Inferior parietal cortex (tissue), 1 donor: Measurements from ENCODE around the gene UCHL3.
A peak's percentile ranks its signal among the peaks of the same experiment; 100 is the strongest.
"Not testable (repeated sequence)": the region's sequence is repeated elsewhere in the genome, so short reads cannot be mapped to it uniquely, and the experiment has no call there.

Experiments used
- DNase-seq: peaks from one replicate; pipeline ENCODE4 v3.0.0-alpha.2; 2016; ENCODE audit errors: extremely low spot score

Gene UCHL3

DNA sequence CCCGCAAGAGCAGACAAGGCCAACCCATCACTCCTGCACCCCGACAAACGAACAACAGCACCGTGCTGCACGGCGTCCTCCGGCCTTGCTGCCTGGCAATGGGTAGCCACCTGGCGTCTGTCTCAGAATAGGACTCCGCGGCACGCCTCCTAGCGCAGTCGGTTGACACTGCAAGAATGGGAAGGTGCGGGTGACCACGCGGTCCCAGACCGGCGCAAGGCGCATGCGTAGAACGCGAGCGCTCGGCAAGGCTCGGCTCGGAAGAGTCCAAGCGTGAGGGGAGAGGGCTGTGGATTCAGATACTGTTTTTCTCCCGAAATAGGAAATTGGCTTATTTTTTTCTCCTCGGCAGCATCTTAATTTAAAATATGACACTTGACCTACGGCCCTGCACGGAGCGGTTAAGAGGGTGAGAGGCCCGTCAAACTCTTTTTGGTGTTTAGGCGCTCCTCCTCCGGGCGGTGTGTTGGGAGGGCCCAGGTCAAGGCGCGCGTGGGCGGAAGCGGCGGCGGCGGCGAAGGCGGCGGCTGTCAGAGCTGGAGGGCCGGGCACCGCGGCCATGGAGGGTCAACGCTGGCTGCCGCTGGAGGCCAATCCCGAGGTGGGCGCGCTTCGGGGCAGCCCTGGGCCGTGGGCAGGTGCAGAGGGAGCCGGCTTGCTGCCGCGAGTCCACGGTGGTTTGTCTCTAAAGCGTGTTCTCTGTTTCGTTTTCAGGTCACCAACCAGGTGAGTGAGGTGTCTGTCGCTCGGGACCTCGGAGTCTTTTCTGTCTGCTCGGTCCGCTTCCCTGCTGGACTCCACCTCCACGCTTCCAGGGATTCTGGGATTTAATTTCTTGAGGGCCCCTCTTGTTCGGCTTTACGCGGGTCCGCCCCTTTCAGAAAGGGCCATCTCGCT is at the start of gene UCHL3:
Gene UCHL3, plus strand, starts transcription at position 530 of the 897 bp plus-strand sequence. Its CDS starts 30 bp downstream, at position 560.
- DNase-seq, result peak; percentile 96

DNA sequence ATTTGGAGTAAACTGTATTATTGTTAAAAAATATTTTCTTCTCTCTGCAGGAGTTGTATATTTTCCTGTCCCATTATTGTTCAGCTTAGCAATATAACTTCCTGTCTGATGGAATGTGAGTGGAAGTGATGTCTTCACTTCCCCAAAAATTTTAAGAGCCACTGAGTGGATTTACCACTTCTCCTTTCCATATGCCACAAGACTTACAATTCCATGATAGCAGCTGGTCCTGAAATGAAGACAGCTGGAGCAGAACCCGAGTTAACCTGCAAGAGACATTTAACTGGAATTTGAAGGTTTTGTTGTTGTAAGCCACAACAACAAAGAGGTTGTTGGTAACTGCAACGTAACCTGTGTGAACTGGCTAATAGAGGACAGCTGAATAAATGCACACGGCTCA is 44.3 kb upstream of the UCHL3 start:
- DNase-seq, result peak; percentile 11

DNA sequence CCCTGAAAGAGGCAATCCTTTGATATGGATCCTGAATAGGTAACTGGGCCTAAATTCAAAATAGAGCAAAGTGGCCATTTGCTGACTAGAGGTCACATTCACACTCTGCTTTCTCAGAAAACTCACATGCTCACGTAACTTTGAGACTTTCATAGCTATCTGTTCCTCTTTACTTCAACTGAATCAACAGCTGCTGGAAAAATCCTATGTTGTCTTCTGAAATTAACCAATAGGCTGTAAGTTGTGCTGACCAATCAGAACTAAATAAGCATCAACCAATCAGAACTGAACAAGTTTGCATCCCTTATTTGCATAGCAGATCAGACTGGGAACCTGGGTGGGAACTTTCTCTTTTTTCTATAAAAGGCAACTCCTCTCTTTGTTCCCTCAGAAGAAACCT is 43.6 kb upstream of the UCHL3 start:
- DNase-seq, result no peak

DNA sequence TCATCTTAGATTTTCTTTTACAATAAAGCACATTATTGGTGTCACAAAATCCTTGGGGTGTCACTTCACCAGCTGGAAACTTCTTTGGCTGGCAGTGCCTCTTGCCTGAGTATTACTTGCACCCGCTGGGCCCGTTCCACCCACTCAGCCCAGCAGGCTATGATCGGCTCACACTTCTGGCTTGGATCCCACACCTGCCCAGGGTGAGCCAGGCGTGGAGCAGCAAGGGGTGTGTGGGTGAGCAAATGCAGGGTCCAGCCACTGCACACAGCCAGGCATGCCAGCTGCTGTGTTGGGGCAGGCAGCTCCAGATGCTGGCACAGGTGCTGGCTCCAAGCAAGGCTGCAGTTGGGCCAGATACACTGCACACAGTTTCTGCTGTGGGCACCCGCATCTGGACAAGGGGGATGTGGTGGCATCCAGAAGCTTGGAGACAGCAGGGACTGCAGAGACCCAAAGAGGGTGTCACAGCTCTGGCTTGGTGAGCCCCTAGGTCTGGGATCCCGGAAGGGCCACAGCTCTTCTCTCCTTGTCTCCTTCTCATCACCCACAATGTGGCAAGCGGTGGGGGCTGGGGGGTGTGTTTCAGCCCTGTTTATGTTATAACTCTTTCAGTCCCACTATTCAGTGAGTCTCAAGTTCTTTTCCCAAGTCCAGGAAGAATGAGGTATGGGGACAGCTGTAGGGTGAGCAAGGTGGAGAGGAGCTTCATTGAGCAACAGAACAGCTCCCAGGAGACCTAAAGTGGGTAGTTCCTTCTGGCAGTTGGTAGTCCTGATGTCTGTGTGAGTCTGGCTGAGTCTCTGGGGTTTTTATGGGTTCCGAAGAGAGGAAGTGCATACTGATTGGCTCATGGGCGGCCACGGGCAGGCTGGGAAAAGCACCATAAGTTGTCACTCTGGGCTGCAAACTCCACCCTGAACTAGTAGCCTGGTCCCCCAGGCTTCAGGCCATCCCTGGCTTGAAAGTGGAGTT is 42.3 kb upstream of the UCHL3 start:
- no peak for DNase-seq

DNA sequence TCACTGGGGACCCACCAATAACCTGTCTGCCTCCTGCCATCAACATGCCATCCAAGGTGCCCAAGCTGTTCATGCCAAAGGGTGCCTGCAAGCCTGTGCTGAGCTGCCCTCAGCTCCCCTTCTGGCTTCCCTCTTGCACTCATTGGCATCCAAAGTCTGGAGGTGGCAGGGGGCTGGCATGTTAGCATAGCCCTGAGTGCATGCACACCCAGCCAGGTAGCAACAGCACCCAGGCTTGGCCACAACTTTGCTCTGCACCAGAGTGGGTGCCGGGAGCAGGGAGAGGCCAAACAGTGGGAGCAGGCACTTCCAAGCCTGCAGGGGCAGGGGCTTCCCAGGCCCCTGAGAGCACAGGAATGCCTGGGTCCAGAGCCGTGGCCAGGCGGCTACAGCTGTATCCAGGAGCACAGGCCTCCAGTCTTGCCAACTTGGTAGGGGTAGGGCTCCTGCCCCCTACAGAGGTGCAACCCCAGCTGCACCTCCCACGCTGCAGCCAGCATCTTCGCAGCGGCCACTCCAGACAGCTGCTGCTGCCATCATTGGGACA is 41.5 kb upstream of the UCHL3 start:
- DNase-seq, result no peak

DNA sequence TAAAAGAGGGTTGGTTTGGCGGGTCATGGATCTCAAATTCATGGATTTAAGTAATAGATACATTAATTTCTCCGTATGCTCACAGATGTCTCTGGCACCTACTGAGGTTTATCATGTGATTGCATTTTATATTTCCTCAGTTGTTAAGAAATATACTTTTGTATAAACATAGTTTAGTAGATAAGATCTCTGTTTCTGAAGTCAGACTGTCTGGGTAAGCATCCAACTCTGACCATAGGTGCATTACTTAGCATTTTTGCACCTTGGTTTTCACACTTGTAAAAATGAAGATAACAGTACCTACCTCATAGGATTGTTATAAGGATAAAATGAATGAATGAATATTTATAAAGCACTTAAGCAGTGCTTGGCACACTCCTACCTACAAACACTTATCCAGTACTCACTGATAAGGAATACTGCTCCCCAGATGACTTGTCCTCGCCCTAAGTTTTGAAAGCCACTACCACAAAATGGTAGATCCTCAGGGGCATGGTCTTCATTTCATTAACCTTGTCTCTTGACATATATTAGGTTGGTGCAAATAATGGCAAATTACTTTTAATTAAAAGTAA is 38.5 kb upstream of the UCHL3 start:
- no peak for DNase-seq

DNA sequence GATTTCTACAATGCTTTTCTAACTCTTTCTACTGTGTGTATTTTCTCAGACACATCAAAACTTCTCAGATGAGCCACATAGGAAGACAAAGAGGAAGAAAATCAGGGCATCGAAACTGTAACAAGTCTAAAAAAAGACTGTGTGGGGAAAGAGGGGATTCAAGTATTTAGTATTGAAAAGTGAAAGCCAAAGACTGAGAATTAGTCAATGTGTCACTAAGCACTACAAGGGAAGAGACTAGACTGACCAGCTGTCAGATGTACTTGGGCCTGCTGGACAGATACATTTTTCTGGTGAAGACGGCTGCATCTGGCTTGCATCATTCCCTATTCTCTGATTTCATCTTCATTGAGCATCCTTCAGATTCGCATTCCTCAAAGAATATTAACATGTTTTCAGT is 37.3 kb upstream of the UCHL3 start:
- no peak for DNase-seq

DNA sequence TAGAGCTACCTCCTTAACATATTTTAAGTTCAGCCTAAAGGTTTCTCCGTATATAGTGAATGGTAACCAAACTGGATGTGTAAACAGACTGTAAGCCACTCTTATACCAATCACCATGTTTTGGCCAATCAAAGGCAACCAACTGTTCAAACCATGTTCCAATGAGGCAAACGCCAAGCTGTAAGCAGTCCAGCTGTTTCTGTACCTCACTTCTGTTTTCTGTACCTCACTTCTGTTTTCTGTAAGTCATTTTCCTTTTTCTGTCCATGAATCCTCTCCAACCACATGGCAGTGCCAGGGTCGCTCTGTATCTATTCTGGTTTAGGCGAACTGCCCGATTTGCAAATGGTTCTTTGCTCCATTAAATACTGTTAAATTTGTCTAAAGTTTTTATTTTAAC is 36.3 kb upstream of the UCHL3 start:
- no peak for DNase-seq

DNA sequence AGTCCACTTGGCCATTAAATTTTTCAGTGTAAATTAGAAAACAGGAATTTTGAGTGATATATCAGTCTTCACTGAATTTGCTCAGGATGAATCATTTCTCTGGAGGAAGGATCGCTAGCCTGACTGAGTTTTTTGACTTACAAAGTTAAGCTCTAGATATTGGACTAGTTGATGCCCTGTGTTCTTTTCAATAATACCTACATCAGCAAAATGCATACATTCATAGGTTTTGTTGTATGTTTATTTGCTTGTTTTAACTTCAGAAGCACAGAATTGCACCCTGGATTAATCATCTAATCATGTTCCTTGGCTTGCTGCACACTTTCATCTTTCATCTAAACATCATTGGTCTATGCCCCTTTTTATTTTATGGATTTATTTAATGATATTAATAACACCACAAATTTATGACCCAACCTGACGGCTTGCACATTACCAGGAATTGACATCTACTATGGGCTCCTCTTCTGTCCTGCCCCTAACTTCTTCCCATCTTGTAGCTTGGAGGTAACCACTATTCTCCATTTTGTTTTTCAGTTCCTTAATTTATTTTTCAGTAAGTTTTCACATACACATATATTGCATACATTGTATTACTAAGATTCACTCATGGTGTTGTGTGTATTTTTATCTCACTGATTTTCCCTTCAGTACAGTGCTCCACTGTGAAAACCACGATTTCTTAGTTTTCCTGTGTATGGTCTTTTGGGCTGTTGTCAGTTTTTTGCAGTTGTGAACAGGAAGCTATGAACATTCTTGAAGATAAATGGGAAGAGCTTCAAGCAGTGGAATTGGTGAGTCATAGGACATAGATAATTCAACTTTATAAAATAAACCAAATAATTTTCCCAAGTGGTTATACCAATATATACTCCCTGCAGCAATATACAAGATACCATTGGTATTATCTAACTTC is 35.3 kb upstream of the UCHL3 start:
- no peak for DNase-seq

DNA sequence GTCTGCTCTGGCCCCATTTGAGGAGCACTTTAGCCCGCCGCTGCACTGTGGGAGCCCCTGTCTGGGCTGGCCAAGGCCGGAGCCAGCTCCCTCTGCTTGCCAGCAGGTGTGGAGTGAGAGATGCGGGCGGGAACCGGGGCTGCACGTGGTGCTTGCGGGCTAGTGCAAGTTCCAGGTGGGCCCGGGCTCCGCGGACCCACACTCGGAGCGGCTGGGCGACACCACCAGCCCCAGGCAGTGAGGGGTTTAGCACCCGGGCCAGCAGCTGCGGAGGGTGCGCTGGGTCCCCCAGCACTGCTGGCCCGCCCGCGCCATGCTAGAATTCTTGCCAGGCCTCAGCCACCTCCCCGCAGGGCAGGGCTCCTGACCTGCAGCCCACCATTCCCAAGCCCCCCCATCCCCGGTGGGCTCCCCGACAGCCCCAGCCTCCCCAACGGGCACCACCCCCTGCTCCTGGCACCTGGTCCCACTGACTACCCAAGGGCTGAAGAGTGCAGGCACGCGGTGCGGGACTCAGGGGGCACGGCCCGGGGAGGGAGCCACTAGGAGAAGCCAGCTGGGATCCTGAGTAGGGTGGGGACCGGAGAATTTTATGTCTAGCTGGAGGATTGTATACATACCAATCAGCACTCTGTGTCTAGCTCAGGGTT is 31.0 kb upstream of the UCHL3 start:
- no peak for DNase-seq

DNA sequence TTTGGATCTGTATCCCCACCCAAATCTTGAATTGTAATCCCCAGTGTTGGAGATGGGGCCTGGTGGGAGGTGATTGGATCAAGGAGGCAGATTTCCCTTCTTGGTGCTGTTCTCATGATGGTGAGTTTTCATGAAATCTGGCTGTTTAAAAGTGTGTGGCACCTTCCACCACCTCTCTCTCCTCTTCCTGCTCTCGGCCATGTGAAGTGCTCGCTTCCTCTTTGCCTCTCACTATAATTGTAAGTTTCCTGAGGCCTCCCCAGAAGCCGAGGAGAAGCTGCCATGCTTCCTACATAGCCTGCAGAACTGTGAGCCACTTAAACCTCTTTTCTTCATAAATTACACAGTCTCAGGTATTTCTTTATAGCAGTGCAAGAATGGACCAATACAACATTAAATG is 27.6 kb upstream of the UCHL3 start:
- DNase-seq, result no peak

DNA sequence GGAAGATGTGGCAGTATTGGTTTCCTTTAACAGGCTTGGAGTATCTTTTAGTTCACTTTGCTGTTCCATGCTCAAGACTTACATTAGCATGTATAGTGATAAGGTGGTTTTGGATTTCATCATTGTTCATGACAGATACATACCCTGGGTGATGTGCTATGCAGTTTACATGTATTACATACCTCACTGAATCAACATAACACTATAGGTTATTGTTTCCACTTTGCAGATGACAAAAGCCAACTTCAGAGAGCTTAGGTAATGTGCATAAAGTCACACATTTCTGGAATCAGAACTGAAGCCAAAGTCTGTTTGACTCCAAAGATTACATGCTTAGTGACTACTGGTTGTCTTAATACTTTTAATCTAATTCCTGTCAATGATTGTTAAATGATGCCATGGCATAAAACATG is 19.0 kb upstream of the UCHL3 start:
- no peak for DNase-seq

DNA sequence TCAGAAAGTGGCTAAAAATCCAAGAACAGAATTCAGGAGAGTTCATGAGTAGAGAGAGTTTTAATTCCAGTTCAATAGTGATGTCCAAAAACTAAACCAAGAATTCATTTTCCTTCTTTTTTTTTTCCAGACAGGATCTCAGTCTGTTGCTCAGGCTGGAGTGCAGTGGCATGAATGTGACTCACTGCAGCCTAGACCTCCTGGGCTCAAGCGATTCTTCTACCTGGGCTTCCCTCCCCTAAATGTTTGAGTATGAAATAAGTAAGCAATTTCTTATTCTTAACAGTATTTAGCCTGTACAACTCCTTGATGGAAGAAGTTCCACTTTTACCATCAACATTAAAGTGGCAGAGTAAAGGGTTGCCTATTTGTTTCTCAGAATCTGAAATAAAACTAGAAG is 15.7 kb upstream of the UCHL3 start:
- DNase-seq, result no peak

DNA sequence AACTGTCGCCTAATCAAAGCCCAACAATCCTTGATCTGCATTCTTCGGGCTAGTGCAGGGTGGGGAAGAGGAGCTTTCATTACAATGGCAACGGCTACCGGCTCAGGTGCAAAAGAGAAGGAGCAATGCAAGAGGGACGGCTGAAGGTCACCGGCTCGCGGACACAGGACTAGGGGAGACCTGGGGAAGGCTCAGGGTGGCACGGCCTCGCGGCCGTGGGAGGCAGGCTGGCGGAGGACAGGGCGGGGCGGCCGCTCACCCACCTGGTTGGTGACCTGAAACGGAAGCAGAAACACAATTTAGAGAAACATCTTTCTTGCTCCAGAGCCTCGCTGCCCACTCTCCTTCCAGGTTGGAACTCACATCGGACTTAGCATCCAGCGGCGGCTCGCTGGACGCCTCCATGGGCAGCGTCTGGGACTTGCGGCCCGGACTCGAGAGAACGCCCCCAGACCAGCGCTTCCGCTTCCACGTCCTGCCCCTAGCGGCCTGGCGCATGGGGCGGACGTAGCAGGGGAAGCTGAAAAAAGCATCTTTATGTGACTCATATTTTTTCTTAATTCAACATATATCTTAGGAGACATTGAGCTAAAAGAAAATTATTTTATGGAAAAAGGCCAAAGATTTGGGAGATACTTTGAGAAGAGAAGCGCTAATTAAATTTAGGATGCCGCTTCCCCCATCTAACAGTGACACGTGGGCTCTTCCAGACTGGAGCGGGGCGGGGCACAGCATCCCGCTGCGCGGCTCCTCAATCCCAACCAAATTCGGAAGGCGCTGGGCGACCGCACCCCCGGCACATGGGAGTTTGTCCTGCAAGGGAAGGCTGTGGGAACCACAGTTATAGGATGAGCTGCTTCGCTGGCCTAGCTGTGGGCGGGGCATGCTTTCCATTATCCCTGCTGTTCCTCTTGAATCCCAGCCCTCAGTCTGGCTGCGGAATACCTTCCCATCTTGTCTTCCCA is 11.9 kb upstream of the UCHL3 start, which contains the start of gene COMMD6:
Gene COMMD6, minus strand, starts transcription at position 441 of the 965 bp plus-strand sequence. Its CDS starts 36 bp downstream, at position 405.
- DNase-seq, result peak; percentile 85

DNA sequence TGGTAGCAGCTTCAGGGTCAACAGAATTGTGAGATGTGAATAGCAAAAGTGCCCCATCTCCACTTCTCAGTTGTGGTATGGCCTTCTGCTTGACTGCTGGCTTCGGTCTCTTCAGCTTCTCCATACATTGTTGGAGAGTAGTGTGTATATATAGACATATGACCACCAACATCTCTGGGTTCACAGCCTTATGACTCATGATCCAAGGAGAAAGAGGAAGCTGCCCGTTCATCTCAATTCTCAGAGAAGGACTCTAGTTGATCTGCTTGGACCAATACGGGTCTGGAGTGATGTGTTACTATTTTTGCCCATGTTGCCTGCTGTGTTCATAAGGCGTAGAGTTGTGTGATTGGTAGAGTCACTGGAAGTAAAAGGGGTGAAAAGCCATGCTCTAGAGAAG is 8.3 kb upstream of the UCHL3 start:
- DNase-seq, result no peak

DNA sequence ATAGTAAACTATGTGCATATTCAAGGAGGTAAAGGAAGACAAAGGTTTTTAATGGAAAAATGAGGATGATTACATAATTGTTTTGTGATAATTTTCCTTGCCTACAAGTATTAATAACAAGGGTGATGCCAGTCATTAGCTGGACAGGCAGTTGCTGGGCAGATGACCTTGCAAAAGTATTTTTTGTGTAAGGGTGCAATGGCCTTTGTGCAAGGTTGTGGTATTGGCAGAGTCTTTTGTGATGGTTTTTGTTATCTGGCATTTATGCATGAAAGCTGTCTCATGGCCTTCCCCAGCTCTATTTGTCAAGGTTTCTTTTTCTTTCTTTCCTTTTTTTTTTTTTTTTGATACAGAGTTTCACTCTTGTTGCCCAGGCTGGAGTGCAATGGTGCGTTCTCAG is 7.6 kb upstream of the UCHL3 start:
- no peak for DNase-seq

DNA sequence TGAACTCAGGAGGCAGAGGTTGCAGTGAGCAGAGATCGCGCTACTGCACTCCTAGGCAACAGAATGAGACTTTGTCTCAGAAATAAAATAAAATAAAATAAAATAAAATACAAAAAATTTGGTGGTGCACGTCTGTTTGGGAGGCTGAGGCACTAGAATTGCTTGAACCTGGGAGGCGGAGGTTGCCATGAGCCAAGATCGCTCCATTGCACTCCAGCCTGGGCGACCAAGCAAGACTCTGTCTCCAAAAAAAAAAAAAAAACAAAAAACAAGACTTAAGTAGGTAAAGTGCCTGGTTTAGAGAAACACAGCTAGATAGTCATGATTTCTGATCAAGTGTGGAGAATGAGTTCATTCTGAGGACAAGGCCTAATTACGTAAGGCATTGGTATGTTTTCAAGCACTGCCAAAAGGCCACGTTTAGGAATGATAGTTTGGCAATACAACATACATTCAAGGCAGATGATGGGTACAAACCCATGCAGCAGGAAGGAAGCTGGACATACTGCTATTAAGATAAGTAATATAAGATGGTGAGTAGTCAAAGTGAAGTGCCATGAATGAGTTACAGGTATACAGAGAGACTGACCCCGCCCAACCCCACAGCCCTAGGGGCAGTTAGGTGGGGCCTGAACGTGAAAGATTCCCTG is 4.8 kb upstream of the UCHL3 start:
- no peak for DNase-seq

DNA sequence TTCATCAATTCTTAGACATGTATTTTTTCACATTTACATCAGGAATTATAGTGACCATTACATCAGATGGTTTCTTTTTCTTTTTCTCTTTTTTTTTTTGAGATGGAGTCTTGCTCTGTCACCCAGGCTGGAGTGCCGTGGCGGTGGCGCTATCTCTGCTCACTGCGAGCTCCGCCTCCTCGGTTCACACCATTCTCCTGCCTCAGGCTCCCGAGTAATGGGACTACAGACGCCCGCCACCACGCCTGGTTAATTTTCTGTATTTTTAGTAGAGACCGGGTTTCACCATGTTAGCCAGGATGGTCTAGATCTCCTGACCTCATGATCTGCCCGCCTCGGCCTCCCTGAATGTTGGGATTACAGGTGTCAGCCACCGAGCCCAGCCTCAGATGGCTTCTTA is 4.2 kb upstream of the UCHL3 start:
- not testable (repeated sequence) for DNase-seq
